ENCODE measurements around the gene OTULINL. TPM values are rescaled to one million over a fixed set of nuclear protein-coding genes. Genes with fewer than 3 reads are reported as not detected.

OTULINL gene
- polyA plus RNA-seq, 3 donors, result 56.8 to 107 (median 92.9) TPM

- H3K36me3 ChIP-seq (replicated peaks in 1 of 2; ENCODE audit: control insufficient read depth in 1 of 2, insufficient read depth in 2 of 2, low read length in 2 of 2), result no peaks in the 10 kb centered on the region
- TF ChIP-seq CTCF (IDR thresholded peaks at IDR 0.05), result no peak
- H3K9me3 Mint-ChIP-seq, result no peaks in the 10 kb centered on the region
- peak overlapping the region; percentile 24 to 63 for H3K4me3 Mint-ChIP-seq
- H3K27me3 ChIP-seq (ENCODE audit: control insufficient read depth in 2 of 2, insufficient read depth in 2 of 2, low read length in 2 of 2), result no peaks in the 10 kb centered on the region
- intact Hi-C loops (cut with micrococcal nuclease), result loop anchor here (5.0 to 10.0 kb wide), 5 partner anchors 38 to 123 kb away; partner anchors contain the start of gene OTULIN (in 2 of the 2)
- H3K4me2 ChIP-seq (replicated peaks; ENCODE audit: extremely low read depth, low read length, poor library complexity, severe bottlenecking), result peak overlapping the region; percentile 82
- H3K27ac Mint-ChIP-seq, result peak overlapping the region; percentile 47 to 92 (median 84)
- H2AFZ ChIP-seq (ENCODE audit: insufficient read depth, low read depth, low read length, poor library complexity, severe bottlenecking), result no peak overlapping the region
- H4K20me1 ChIP-seq (ENCODE audit: insufficient read depth, low read length), result peaks cover 74% of the 10 kb centered on the region
- 80% methylated on average over 6 of the region's 7 CpGs for WGBS (ENCODE audit: insufficient coverage)
- peaks cover 7 to 9% of the 10 kb centered on the region in 2 donors for H3K36me3 Mint-ChIP-seq
- H3K4me1 ChIP-seq (ENCODE audit: control insufficient read depth in 1 of 2, insufficient read depth in 2 of 2, low read length in 2 of 2), result peaks cover 85 to 90% of the 10 kb centered on the region in 2 donors
- DNase-seq, result no peak
- H3K27ac ChIP-seq (ENCODE audit: low read depth in 1 of 2, low read length in 2 of 2), result peak overlapping the region in 1 of 2 donors; percentile 91
- H3K9me3 ChIP-seq (replicated peaks in 1 of 2; ENCODE audit: control insufficient read depth in 1 of 2, insufficient read depth in 1 of 2, low read length in 2 of 2), result no peaks in the 10 kb centered on the region
- H3K9ac ChIP-seq (ENCODE audit: insufficient read depth, low read length, poor library complexity, severe bottlenecking), result no peak overlapping the region
- H3K27me3 Mint-ChIP-seq (ENCODE audit: low read depth in 3 of 3), result peaks cover 0 to 3% (median 0%) of the 10 kb centered on the region in 3 donors
- H3K79me2 ChIP-seq (ENCODE audit: insufficient read depth, low read length), result peaks cover 97% of the 10 kb centered on the region
- peak overlapping the region in 1 of 3 experiments; percentile 91 for H3K4me3 ChIP-seq (replicated peaks in 1 of 3; ENCODE audit: low read depth in 2 of 3, low read length in 3 of 3)
- H3K4me1 Mint-ChIP-seq, result peaks cover 84% of the 10 kb centered on the region
Observed at GRCh38 chr5:14584848-14585247, 3.3 kb downstream of the OTULINL start.

- 4% methylated on average over 6 of the region's 6 CpGs for WGBS (ENCODE audit: insufficient coverage)
- Histone ChIP-seq H2AFZ (ENCODE audit: insufficient read depth, low read depth, low read length, poor library complexity, severe bottlenecking) (peak overlapping the region; percentile 63), H3K9me3 (replicated peaks in 1 of 2; ENCODE audit: control insufficient read depth in 1 of 2, insufficient read depth in 1 of 2, low read length in 2 of 2) (no peaks in the 10 kb centered on the region), H3K36me3 (replicated peaks in 1 of 2; ENCODE audit: control insufficient read depth in 1 of 2, insufficient read depth in 2 of 2, low read length in 2 of 2) (no peaks in the 10 kb centered on the region), H3K79me2 (ENCODE audit: insufficient read depth, low read length) (peaks cover 100% of the 10 kb centered on the region), H4K20me1 (ENCODE audit: insufficient read depth, low read length) (peaks cover 97% of the 10 kb centered on the region), H3K27ac (ENCODE audit: low read depth in 1 of 2, low read length in 2 of 2) (peak overlapping the region; percentile 88 to 91), H3K4me1 (ENCODE audit: control insufficient read depth in 1 of 2, insufficient read depth in 2 of 2, low read length in 2 of 2) (peaks cover 87 to 96% of the 10 kb centered on the region in 2 donors), H3K27me3 (ENCODE audit: control insufficient read depth in 2 of 2, insufficient read depth in 2 of 2, low read length in 2 of 2) (no peaks in the 10 kb centered on the region), H3K4me3 (replicated peaks in 1 of 3; ENCODE audit: low read depth in 2 of 3, low read length in 3 of 3) (peak overlapping the region in 1 of 3 experiments; percentile 41), H3K4me2 (replicated peaks; ENCODE audit: extremely low read depth, low read length, poor library complexity, severe bottlenecking) (peak overlapping the region; percentile 45), H3K9ac (ENCODE audit: insufficient read depth, low read length, poor library complexity, severe bottlenecking) (peak overlapping the region; percentile 50)
- H3K27me3 Mint-ChIP-seq (ENCODE audit: low read depth in 3 of 3), result no peaks in the 10 kb centered on the region
- H3K4me3 Mint-ChIP-seq, result peak overlapping the region in 1 of 2 donors; percentile 71
- peaks cover 90% of the 10 kb centered on the region for H3K4me1 Mint-ChIP-seq
- no peak for TF ChIP-seq CTCF (IDR thresholded peaks at IDR 0.05)
- peak overlapping the region; percentile 92 to 97 (median 95) for H3K27ac Mint-ChIP-seq
- H3K36me3 Mint-ChIP-seq, result peaks cover 7 to 16% of the 10 kb centered on the region in 2 donors
- peak; percentile 87 to 96 (median 94) for DNase-seq
- intact Hi-C loops (cut with micrococcal nuclease), result loop anchor here (5.0 to 10.0 kb wide), 2 partner anchors 78 to 95 kb away; partner anchors contain the start of gene OTULIN (in 1 of the 2)
- no peaks in the 10 kb centered on the region for H3K9me3 Mint-ChIP-seq
Observed at GRCh38 chr5:14587150-14587549, 5.6 kb downstream of the OTULINL start.

All from CD14-positive monocyte (primary cell).